K562 (cell line): ENCODE measurements around the gene HECW1.

Source experiments
- ARID2 ChIP-seq: fragments of 450-650 bp; IDR thresholded peaks from 2 replicates; pipeline ENCODE4 v1.6.1; 2017; ENCODE audit warnings: antibody characterized with exemption, mild to moderate bottlenecking
- COPS2 ChIP-seq: fragments of 450-650 bp; conservative IDR thresholded peaks from 2 replicates; pipeline ENCODE4 v1.6.1; 2016; ENCODE audit warnings: mild to moderate bottlenecking, moderate library complexity
- DLX4 ChIP-seq: fragments of 250-450 bp; sonication (Bioruptor Pico); IDR thresholded peaks from 2 replicates; pipeline ENCODE4 v1.6.1; 2021; ENCODE audit warnings: mild to moderate bottlenecking
- ELF4 ChIP-seq: fragments of 450-650 bp; formaldehyde crosslinking; IDR thresholded peaks from 2 replicates; pipeline ENCODE4 v1.4.0; 2022; ENCODE audit warnings: missing genetic modification characterization
- MAX ChIP-seq: sonication (generic); formaldehyde crosslinking; IDR thresholded peaks from 2 replicates; pipeline ENCODE4 v1.9.0; 2022; ENCODE audit warnings: mild to moderate bottlenecking, missing genetic modification reagents
- NFYB ChIP-seq: IDR thresholded peaks from 2 replicates; pipeline ENCODE4 v1.6.1; 2011; ENCODE audit warnings: mild to moderate bottlenecking, moderate library complexity; ENCODE audit not compliant: insufficient read length; ENCODE audit errors: extremely low read depth
- SMARCE1 ChIP-seq: fragments of 450-650 bp; IDR thresholded peaks from 2 replicates; pipeline ENCODE4 v1.7.1; 2016; ENCODE audit warnings: mild to moderate bottlenecking
- TOE1 ChIP-seq, 2 experiments: fragments of 450-650 bp in 1 of 2; sonication (generic) in 1 of 2; formaldehyde crosslinking in 1 of 2; IDR thresholded peaks; 2 replicates each; pipeline versions ENCODE4 v1.7.1 to v1.8.0; 2016 to 2022; ENCODE audit warnings: borderline replicate concordance in 2 of 2, mild to moderate bottlenecking in 2 of 2, antibody characterized with exemption in 1 of 2, inconsistent platforms in 1 of 2, low read depth in 1 of 2, missing genetic modification reagents in 1 of 2, moderate library complexity in 1 of 2
- USF2 ChIP-seq: sonication (generic); formaldehyde crosslinking; IDR thresholded peaks from 2 replicates; pipeline ENCODE4 v1.5.0; 2020; ENCODE audit warnings: missing genetic modification reagents
- ZBTB40 ChIP-seq, 2 experiments: fragments of 450-650 bp in 1 of 2; sonication (generic) in 1 of 2; formaldehyde crosslinking in 1 of 2; IDR thresholded peaks; 2 replicates each; pipeline versions ENCODE4 v1.7.1 to v1.9.0; 2016 to 2022; ENCODE audit warnings: inconsistent platforms in 1 of 2, mild to moderate bottlenecking in 1 of 2, missing genetic modification reagents in 1 of 2
- TF ChIP-seq, protein P1 (sequence below), 2 experiments: fragments of 200-800 bp in 1 of 2; sonication (Bioruptor generic) in 1 of 2; sonication (generic) in 1 of 2; formaldehyde crosslinking in 1 of 2; IDR thresholded peaks in 1 of 2; conservative IDR thresholded peaks in 1 of 2; 2 replicates each; pipeline versions ENCODE4 v1.5.0 to v1.6.1; 2016 to 2020; ENCODE audit warnings: missing compliant biosample characterization in 1 of 2, missing genetic modification characterization in 1 of 2, missing genetic modification reagents in 1 of 2
- TF ChIP-seq, protein P2 (sequence below), 3 experiments: IDR thresholded peaks in 2 of 3; conservative IDR thresholded peaks in 1 of 3; 2 replicates each; pipeline ENCODE4 v1.5.1; 2011 to 2012; ENCODE audit warnings: low read length in 3 of 3, mild to moderate bottlenecking in 3 of 3, control low read depth in 2 of 3, improper control_type of control experiment in 1 of 3, inconsistent platforms in 1 of 3, low read depth in 1 of 3, mixed read lengths in 1 of 3, moderate library complexity in 1 of 3; ENCODE audit not compliant: insufficient read depth in 2 of 3

DNA sequence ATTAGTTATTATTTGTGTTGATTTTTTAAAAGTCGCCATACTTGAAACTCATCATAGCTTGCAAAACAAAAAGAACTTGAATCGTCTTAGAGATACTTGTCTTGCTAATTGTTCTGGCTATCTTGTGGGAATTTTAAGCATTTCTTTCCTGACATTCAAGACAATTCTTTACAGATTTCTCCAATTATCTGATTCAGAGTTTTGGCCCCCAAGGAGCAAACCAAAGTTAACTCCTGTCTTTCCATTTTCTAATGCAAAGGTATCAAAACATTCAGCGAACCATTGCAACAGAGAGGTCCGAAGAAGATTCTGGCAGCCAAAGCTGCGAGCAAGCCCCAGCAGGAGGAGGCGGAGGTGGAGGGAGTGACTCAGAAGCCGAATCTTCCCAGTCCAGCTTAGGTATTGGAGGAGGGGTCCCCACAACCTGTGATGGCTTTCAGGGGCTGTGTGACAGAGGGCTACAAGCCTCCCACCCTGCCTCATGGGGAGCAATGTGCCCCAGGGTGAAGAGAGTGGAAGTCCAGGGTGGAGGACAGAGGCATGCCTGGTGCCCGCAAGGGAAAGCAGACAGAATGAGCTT lies 351.0 kb downstream of the HECW1 start:
- TF ChIP-seq ELF4 (CRISPR knock-in tag) (no peak), DLX4 (CRISPR knock-in tag) (no peak), ARID2 (no peak), NFYB (no peak), MAX (CRISPR knock-in tag) (no peak), COPS2 (no peak), TOE1 (IDR thresholded peaks at IDR 0.05; ENCODE audit: borderline replicate concordance) (no peak), TOE1 (CRISPR knock-in tag; IDR thresholded peaks at IDR 0.05; ENCODE audit: borderline replicate concordance, low read depth) (no peak), ZBTB40 (IDR thresholded peaks at IDR 0.05) (no peak), ZBTB40 (CRISPR knock-in tag; IDR thresholded peaks at IDR 0.05) (no peak), USF2 (no peak), SMARCE1 (no peak)
- TF ChIP-seq, protein P1, sequence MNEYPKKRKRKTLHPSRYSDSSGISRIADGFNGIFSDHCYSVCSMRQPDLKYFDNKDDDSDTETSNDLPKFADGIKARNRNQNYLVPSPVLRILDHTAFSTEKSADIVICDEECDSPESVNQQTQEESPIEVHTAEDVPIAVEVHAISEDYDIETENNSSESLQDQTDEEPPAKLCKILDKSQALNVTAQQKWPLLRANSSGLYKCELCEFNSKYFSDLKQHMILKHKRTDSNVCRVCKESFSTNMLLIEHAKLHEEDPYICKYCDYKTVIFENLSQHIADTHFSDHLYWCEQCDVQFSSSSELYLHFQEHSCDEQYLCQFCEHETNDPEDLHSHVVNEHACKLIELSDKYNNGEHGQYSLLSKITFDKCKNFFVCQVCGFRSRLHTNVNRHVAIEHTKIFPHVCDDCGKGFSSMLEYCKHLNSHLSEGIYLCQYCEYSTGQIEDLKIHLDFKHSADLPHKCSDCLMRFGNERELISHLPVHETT (CRISPR knock-in tag; conservative IDR thresholded peaks at IDR 0.05 in 1 of 2, IDR thresholded peaks at IDR 0.05 in 1 of 2), result no peak
- TF ChIP-seq, protein P2, sequence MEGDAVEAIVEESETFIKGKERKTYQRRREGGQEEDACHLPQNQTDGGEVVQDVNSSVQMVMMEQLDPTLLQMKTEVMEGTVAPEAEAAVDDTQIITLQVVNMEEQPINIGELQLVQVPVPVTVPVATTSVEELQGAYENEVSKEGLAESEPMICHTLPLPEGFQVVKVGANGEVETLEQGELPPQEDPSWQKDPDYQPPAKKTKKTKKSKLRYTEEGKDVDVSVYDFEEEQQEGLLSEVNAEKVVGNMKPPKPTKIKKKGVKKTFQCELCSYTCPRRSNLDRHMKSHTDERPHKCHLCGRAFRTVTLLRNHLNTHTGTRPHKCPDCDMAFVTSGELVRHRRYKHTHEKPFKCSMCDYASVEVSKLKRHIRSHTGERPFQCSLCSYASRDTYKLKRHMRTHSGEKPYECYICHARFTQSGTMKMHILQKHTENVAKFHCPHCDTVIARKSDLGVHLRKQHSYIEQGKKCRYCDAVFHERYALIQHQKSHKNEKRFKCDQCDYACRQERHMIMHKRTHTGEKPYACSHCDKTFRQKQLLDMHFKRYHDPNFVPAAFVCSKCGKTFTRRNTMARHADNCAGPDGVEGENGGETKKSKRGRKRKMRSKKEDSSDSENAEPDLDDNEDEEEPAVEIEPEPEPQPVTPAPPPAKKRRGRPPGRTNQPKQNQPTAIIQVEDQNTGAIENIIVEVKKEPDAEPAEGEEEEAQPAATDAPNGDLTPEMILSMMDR (IDR thresholded peaks at IDR 0.05 in 2 of 3, conservative IDR thresholded peaks at IDR 0.05 in 1 of 3; ENCODE audit: insufficient read depth in 2 of 3, low read depth in 1 of 3, low read length in 3 of 3), result no peak
